ENCODE measurements around the gene TUFM. TPM values are rescaled to one million over a fixed set of nuclear protein-coding genes. Genes with fewer than 3 reads are reported as not detected.
"Not testable (repeated sequence)": the region's sequence is repeated elsewhere in the genome, so short reads cannot be mapped to it uniquely, and the experiment has no call there.

The TUFM gene

DNA sequence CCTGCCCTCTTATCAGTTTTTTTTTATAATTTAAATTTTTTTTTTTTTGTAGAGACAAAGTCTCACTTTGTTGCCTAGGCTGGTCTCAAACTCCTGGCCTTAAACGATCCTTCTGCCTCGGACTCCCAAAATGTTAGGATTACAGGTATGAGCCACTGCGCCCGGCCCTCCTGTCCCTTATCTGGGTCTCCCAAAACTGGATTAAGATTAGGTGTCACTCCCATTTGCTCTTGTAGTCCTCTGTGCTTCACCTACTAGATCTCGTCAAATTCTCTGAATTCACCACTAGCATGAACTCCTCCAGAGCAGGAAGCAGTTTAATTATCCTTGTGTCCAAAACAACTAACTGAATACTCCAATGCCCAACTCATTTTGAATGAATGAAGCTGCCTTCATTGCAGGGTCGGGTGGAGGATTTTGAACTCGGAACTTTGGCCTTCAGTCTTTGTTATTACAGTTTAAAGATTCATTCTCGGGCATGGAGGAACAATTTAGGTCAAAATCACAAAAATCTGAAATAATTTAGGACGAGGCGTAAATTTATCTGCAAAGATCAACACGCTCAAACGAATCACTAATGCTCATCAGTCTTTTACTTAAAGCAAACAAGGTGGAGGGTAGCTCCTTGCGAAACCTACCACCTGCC is 24.2 kb downstream of the TUFM start:
- peak overlapping the region; percentile 89 for H3K4me2 ChIP-seq (ENCODE audit: low read length)
- H3K9ac ChIP-seq (ENCODE audit: low read depth, low read length), result peak overlapping the region; percentile 100
- H3K9me3 ChIP-seq (replicated peaks; ENCODE audit: low read length), result no peaks in the 10 kb centered on the region
- H3K27me3 ChIP-seq (ENCODE audit: control insufficient read depth, insufficient read depth, low read length), result no peaks in the 10 kb centered on the region
- peak overlapping the region; percentile 94 for H3K4me3 ChIP-seq (ENCODE audit: low read length)
- H3K4me1 ChIP-seq (ENCODE audit: control insufficient read depth, insufficient read depth, low read length), result peaks cover 18% of the 10 kb centered on the region
- peaks cover 27% of the 10 kb centered on the region for H3K36me3 ChIP-seq (ENCODE audit: insufficient read depth, low read length)

DNA sequence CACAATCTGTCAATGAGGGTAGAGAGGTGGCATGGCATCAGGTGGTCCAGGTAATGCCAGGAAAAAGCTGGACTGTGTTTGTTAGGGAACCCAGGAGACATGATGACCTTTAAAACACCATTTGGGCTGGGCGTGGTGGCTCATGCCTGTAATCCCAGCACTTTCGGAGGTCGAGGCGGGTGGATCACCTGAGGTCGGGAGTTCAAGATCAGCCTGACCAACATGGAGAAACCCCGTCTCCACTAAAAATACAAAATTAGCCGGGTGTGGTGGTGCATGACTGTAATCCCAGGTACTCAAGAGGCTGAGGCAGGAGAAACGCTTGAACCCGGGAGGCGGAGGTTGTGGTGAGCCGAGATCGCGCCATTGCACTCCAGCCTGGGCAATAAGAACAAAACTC is 25.6 kb downstream of the TUFM start:
- H3K4me1 ChIP-seq (ENCODE audit: control insufficient read depth, insufficient read depth, low read length), result peaks cover 10% of the 10 kb centered on the region
- H3K4me3 ChIP-seq (ENCODE audit: low read length); H3K4me2 ChIP-seq (ENCODE audit: low read length); H3K27me3 ChIP-seq (ENCODE audit: control insufficient read depth, insufficient read depth, low read length); H3K9me3 ChIP-seq (replicated peaks; ENCODE audit: low read length); H3K9ac ChIP-seq (ENCODE audit: low read depth, low read length): not testable (repeated sequence)
- peaks cover 13% of the 10 kb centered on the region for H3K36me3 ChIP-seq (ENCODE audit: insufficient read depth, low read length)

DNA sequence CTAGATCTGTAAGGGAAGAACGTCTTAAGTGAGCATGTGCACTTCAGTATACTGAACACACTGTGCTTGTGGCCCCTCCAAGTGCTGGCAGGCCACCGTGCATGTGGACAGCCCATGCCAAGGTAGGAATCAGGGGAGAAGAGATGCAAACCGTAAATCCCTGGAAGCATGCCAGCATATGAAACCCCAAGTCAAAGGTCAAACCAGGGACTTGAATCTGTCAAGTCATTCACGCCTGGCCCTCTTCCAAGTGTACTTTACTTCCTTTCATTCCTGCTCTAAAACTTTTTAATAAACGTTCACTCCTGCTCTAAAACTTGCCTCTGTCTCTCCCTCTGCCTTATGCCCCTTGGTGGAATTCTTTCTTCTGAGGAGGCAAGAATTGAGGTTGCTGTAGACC is 26.1 kb downstream of the TUFM start:
- Histone ChIP-seq H3K4me2 (ENCODE audit: low read length) (no peak overlapping the region), H3K36me3 (ENCODE audit: insufficient read depth, low read length) (peaks cover 9% of the 10 kb centered on the region), H3K27me3 (ENCODE audit: control insufficient read depth, insufficient read depth, low read length) (no peaks in the 10 kb centered on the region), H3K9me3 (replicated peaks; ENCODE audit: low read length) (no peaks in the 10 kb centered on the region), H3K4me3 (ENCODE audit: low read length) (no peak overlapping the region), H3K4me1 (ENCODE audit: control insufficient read depth, insufficient read depth, low read length) (peaks cover 5% of the 10 kb centered on the region), H3K9ac (ENCODE audit: low read depth, low read length) (no peak overlapping the region)

DNA sequence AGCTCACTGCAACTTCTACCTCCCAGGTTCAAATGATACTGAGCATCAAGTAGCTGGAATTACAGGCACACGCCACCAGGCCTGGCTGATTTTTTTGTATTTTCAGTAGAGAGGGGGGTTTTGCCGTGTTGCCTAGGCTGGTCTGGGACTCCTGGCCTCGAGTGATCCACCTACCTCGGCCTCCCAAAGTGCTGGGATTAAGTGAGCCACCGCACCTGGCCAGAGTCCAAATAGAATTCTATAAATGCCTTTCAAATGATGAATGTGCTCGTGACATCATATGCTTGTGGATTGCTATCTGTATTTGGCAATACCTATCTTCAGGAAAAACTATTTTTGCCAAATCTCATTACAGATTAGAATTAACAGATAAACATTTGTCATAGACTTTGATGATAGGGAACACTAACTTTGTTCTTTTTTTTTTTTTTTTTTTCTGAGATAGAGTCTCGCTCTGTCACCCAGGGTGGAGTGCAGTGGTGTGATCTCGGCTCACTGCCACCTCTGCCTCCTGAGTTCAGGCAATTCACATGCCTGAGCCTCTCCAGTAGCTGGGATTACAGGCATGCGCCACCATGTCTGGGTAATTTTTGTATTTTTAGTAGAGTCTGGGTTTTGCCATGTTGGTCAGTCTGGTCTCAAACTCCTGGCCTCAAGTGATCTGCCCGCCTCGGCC is 38.6 kb downstream of the TUFM start:
- H3K9ac ChIP-seq (ENCODE audit: low read depth, low read length); H3K4me3 ChIP-seq (ENCODE audit: low read length); H3K4me1 ChIP-seq (ENCODE audit: control insufficient read depth, insufficient read depth, low read length); H3K9me3 ChIP-seq (replicated peaks; ENCODE audit: low read length); H3K4me2 ChIP-seq (ENCODE audit: low read length); H3K27me3 ChIP-seq (ENCODE audit: control insufficient read depth, insufficient read depth, low read length); H3K36me3 ChIP-seq (ENCODE audit: insufficient read depth, low read length): not testable (repeated sequence)

DNA sequence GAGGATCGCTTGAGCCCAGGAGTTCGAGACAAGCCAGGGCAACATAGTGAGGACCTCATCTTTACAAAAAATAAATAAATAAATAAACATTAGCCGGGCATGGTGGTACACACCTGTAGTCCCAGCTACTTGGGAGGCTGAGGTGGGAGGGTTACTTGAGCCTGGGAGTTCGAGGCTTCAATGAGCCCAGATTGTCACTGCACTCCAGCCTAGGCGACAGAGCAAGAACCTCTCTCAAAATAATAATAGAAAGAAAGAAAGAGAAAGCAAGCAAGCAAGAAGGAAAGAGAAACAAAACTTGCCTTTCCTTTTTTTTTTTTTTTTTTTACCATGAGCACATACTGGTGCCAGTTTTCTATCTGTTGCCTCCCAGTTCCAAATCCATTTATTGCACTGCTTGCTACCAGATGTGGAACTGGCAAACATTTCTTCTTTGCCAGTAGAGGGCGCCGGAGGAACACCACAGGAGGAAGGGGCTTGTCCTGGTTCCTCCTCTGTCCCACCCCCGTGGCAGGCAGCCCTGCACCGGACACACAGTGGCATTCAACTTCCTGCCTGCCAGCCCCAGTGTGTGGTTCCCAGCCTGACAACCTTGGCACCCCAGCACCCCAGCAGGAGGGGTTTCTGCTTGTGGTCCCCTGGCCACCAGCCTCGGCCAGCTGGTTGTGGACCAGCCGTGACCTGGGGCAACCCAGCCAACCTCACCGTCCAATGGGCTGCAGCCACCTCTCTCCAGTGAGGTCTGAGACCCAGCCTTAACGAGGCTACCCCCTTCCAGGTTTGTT is 43.7 kb downstream of the TUFM start:
- not testable (repeated sequence) for H3K36me3 ChIP-seq (ENCODE audit: insufficient read depth, low read length); H3K9ac ChIP-seq (ENCODE audit: low read depth, low read length); H3K4me1 ChIP-seq (ENCODE audit: control insufficient read depth, insufficient read depth, low read length); H3K4me3 ChIP-seq (ENCODE audit: low read length); H3K4me2 ChIP-seq (ENCODE audit: low read length); H3K9me3 ChIP-seq (replicated peaks; ENCODE audit: low read length); H3K27me3 ChIP-seq (ENCODE audit: control insufficient read depth, insufficient read depth, low read length)

Small RNAs within 50 kb of the gene (small RNA-seq; reads per million reads assigned to genes)
- not detected for gene RF00416
